HK-2 (cell line): Measurements from ENCODE around the gene TMEM62.

Experiments used
- DNase-seq: peaks from one replicate; pipeline ENCODE4 v3.0.0-alpha.2; 2018; ENCODE audit not compliant: unreplicated experiment

Gene TMEM62

GRCh38 chr15:43133430-43134156, at the start of gene TMEM62:
TMEM62 (plus strand) TSS chr15:43133586; CDS start chr15:43133803, 217 bp downstream.
- DNase-seq, result peak; percentile 62

- DNase-seq, result no peak
Observed at GRCh38 chr15:43085921-43086320, 47.5 kb upstream of the TMEM62 start.

- DNase-seq, result no peak
Observed at GRCh38 chr15:43086551-43086950, 46.8 kb upstream of the TMEM62 start.

- no peak for DNase-seq
Observed at GRCh38 chr15:43091859-43092258, 41.5 kb upstream of the TMEM62 start.

GRCh38 chr15:43093026-43093425, 40.4 kb upstream of the TMEM62 start:
- no peak for DNase-seq

- DNase-seq, result no peak
Observed at GRCh38 chr15:43094416-43095030, 38.9 kb upstream of the TMEM62 start.

- no peak for DNase-seq
Observed at GRCh38 chr15:43095243-43095642, 38.1 kb upstream of the TMEM62 start.

- DNase-seq, result no peak
Observed at GRCh38 chr15:43095708-43096347, 37.6 kb upstream of the TMEM62 start.

- no peak for DNase-seq
Observed at GRCh38 chr15:43096411-43096810, 37.0 kb upstream of the TMEM62 start.

- DNase-seq, result no peak
Observed at GRCh38 chr15:43099105-43099845, 34.1 kb upstream of the TMEM62 start.

- no peak for DNase-seq
Observed at GRCh38 chr15:43100971-43101370, 32.4 kb upstream of the TMEM62 start.

GRCh38 chr15:43102187-43102586, 31.2 kb upstream of the TMEM62 start:
- no peak for DNase-seq

- DNase-seq, result no peak
Observed at GRCh38 chr15:43103907-43104306, 29.5 kb upstream of the TMEM62 start.

GRCh38 chr15:43104426-43104825, 29.0 kb upstream of the TMEM62 start:
- DNase-seq, result no peak

- DNase-seq, result peak; percentile 3
Observed at GRCh38 chr15:43105077-43105736, 28.2 kb upstream of the TMEM62 start.

- DNase-seq, result peak; percentile 74
Observed at GRCh38 chr15:43105778-43106485, 27.5 kb upstream of the TMEM62 start, which contains the start of gene UBR1. UBR1 (minus strand) TSS chr15:43106038; CDS start chr15:43106022, 16 bp downstream.

GRCh38 chr15:43106486-43106829, 26.9 kb upstream of the TMEM62 start:
- no peak for DNase-seq

GRCh38 chr15:43107751-43108150, 25.6 kb upstream of the TMEM62 start:
- no peak for DNase-seq

- no peak for DNase-seq
Observed at GRCh38 chr15:43111354-43111753, 22.0 kb upstream of the TMEM62 start.

GRCh38 chr15:43118286-43118685, 15.1 kb upstream of the TMEM62 start:
- no peak for DNase-seq

- DNase-seq, result no peak
Observed at GRCh38 chr15:43118829-43119228, 14.6 kb upstream of the TMEM62 start.
